Measurements from ENCODE around the gene TPRX2. TPM values are rescaled to one million over a fixed set of nuclear protein-coding genes. Genes with fewer than 3 reads are reported as not detected.
"Not testable (repeated sequence)": the region's sequence is repeated elsewhere in the genome, so short reads cannot be mapped to it uniquely, and the experiment has no call there.

Gene TPRX2
- total RNA-seq, 4 donors from 2014 or later = not detected

DNA sequence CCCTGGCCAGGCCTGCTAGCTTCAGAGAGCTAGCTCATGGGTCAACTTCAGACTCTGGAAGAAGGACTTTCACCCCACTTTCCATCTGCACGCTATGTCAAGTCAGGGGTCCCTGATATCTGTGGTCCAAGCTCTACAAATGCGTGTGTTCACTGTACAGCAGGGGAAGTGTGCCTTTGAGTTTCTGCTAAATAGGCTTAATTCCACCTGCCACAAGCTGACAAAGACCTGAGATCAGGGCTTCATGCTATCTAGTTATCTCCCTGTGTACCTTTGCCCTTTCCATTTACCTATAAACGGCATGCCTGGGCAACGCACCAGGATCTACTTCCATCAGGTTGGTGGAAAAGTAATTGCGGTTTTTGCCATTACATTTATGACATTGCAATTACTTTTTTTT lies 37.7 kb downstream of the TPRX2 start:
- no peak for TF ChIP-seq CTCF (IDR thresholded peaks at IDR 0.05)
- ATAC-seq (ENCODE audit: low FRiP score) (no peak), DNase-seq (ENCODE audit: low spot score) (no peak)

GRCh38 chr19:47897861-47898260 lies 38.8 kb downstream of the TPRX2 start:
- TF ChIP-seq CTCF (IDR thresholded peaks at IDR 0.05) = no peak
- no peak for DNase-seq (ENCODE audit: low spot score)
- ATAC-seq (ENCODE audit: low FRiP score) = no peak

DNA sequence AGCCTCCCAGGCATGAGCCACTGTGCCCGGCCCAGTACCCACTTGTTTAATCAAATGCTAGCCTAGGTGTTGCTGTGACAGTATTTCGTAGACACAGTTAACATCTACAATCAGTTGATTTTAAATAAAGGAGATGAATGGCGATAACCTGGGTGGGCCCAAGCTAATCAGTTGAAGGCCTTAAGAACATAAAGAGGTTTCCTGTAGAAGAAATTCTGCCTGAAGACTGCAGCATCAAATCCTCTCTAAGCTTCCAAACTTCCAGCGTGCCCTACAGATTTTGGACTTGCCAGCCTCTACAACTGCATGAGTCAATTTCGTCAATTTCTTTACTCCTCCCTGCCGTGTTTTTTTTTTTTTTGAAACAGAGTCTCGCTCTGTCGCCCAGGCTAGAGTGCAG lies 40.3 kb downstream of the TPRX2 start:
- ATAC-seq (ENCODE audit: low FRiP score) = no peak
- TF ChIP-seq CTCF (IDR thresholded peaks at IDR 0.05) = no peak
- DNase-seq (ENCODE audit: low spot score) = no peak

DNA sequence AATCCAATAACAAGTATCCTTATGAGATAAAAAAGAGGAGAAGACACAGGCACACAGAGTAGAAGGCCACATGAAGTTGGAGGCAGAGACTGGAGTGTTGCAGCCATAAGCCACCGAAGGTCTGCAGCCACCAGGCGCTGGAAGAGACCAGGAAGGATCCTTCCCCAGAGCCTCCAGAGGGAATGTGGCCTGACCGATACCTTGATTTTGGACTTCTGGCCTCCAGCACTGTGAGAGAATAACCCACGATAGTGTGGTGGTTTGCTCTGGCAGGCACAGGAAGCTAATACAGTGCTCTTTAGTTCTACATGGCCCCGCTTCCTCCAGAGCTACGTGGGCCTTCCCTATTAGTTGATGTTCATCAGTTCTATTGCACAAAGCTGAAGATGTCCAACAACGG lies 42.3 kb downstream of the TPRX2 start:
- TF ChIP-seq CTCF (IDR thresholded peaks at IDR 0.05) = no peak
- DNase-seq (ENCODE audit: low spot score) (no peak), ATAC-seq (ENCODE audit: low FRiP score) (no peak)

DNA sequence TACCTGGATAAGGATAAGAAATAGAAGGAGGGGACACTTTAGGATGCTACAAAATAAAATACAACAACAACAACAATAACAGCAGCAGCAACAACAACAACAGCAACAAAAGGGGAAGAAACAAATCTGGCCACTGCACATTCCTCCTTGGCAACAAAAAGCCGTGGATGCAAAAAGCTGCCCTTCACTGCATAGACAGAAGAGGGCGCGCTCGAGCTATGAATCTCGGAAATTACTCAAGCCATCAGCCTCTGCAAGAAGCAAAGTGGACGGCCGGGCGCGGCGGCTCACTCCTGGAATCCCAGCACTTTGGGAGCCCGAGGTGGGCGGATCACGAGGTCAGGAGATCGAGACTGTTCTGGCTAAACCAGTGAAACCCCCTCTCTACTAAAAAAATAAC lies 50.3 kb downstream of the TPRX2 start:
- not testable (repeated sequence) for ATAC-seq (ENCODE audit: low FRiP score)
- peak; percentile 75 for DNase-seq (ENCODE audit: low spot score)

DNA sequence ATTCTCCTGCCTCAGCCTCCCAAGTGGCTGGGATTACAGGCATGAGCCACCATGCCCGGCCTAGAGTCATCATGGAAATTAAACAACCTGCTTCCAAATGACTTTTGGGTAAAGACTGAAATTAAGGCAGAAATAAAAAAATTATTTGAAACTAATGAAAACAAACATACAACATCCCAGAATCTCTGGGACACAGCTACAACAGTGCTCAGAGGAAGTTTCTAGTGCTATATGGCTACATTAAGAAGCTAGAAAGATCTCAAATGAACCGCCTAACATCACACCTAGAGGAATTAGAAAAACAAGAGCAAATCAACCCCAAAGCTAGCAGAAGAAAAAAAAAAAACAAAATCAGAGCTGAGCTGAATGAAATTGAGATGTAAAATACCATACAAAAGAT lies 51.2 kb downstream of the TPRX2 start:
- DNase-seq (ENCODE audit: low spot score); ATAC-seq (ENCODE audit: low FRiP score): not testable (repeated sequence)

Other genes starting within 250 kb of the TPRX2 start
- 100 to 1,000 TPM in 3 of 4 donors, 10 to 100 TPM in 1; 93.5 to 184 (median 124) TPM for gene EHD2, start 145.8 kb upstream of the TPRX2 start, total RNA-seq
- 100 to 1,000 TPM; 212 to 267 (median 232) TPM for gene NOP53, start 113.7 kb upstream of the TPRX2 start, total RNA-seq
- 100 to 1,000 TPM; 198 to 420 (median 334) TPM for gene SELENOW, start 80.5 kb upstream of the TPRX2 start, total RNA-seq
- gene TPRX1, start 54.7 kb upstream of the TPRX2 start, total RNA-seq = not detected
- gene CRX, start 37.3 kb upstream of the TPRX2 start, total RNA-seq = not detected
- gene SULT2A1, start 27.1 kb downstream of the TPRX2 start, total RNA-seq = not detected
- gene BSPH1, start 132.9 kb downstream of the TPRX2 start, total RNA-seq = not detected
- not detected for gene ELSPBP1, start 135.4 kb downstream of the TPRX2 start, total RNA-seq
- not detected for gene CABP5, start 184.8 kb downstream of the TPRX2 start, total RNA-seq